HepG2 (cell line): ENCODE results near the gene PALM3. TPM values are rescaled to one million over a fixed set of nuclear protein-coding genes. Genes with fewer than 3 reads are reported as not detected.

Experiments
- ARID4A ChIP-seq: sonication (generic); formaldehyde crosslinking; IDR thresholded peaks from 2 replicates; pipeline ENCODE4 v1.5.0; 2020; ENCODE audit warnings: mild to moderate bottlenecking, missing genetic modification reagents, borderline replicate concordance
- ARID5B ChIP-seq: IDR thresholded peaks from 2 replicates; pipeline ENCODE4 v1.4.0; 2020; ENCODE audit warnings: mild to moderate bottlenecking, missing genetic modification reagents
- ATF1 ChIP-seq: IDR thresholded peaks from 2 replicates; pipeline ENCODE4 v1.6.1; 2016; ENCODE audit warnings: mild to moderate bottlenecking, control low read depth
- GABPB1 ChIP-seq: IDR thresholded peaks from 2 replicates; pipeline ENCODE4 v1.6.1; 2016; ENCODE audit warnings: mild to moderate bottlenecking, missing genetic modification reagents, moderate library complexity, missing compliant biosample characterization
- HDAC6 ChIP-seq: fragments of 200-600 bp; sonication (generic); IDR thresholded peaks from 2 replicates; pipeline ENCODE4 v1.7.0; 2017; ENCODE audit warnings: mild to moderate bottlenecking, antibody characterized with exemption, low read length, low read depth
- MLLT10 ChIP-seq: sonication (generic); formaldehyde crosslinking; IDR thresholded peaks from 2 replicates; pipeline ENCODE4 v1.4.0; 2020; ENCODE audit warnings: missing genetic modification reagents
- NFYB ChIP-seq: sonication (generic); formaldehyde crosslinking; IDR thresholded peaks from 2 replicates; pipeline ENCODE4 v1.4.0; 2020; ENCODE audit warnings: missing genetic modification reagents
- RFXANK ChIP-seq: IDR thresholded peaks from 2 replicates; pipeline ENCODE4 v1.6.1; 2016
- SIN3A ChIP-seq: IDR thresholded peaks from 2 replicates; pipeline ENCODE4 v1.6.1; 2011; ENCODE audit warnings: low read depth, mild to moderate bottlenecking, control low read depth, low read length, borderline replicate concordance
- SIX4 ChIP-seq: sonication (generic); formaldehyde crosslinking; IDR thresholded peaks from 2 replicates; pipeline ENCODE4 v1.4.0; 2020; ENCODE audit warnings: missing genetic modification reagents
- TFDP1 ChIP-seq: IDR thresholded peaks from 2 replicates; pipeline ENCODE4 v1.6.1; 2016; ENCODE audit warnings: missing compliant biosample characterization, missing genetic modification reagents, borderline replicate concordance
- YEATS4 ChIP-seq: sonication (generic); formaldehyde crosslinking; IDR thresholded peaks from 2 replicates; pipeline ENCODE4 v1.4.0; 2020; ENCODE audit warnings: missing genetic modification reagents, borderline replicate concordance
- ZNF232 ChIP-seq: sonication (generic); formaldehyde crosslinking; IDR thresholded peaks from 2 replicates; pipeline ENCODE4 v1.4.0; 2020; ENCODE audit warnings: missing genetic modification reagents, borderline replicate concordance
- ZNF512 ChIP-seq: sonication (generic); formaldehyde crosslinking; IDR thresholded peaks from 2 replicates; pipeline ENCODE4 v1.4.0; 2020; ENCODE audit warnings: mild to moderate bottlenecking, missing genetic modification reagents
- ZNF556 ChIP-seq: sonication (generic); formaldehyde crosslinking; IDR thresholded peaks from 2 replicates; pipeline ENCODE4 v1.4.0; 2020; ENCODE audit warnings: mild to moderate bottlenecking, missing genetic modification reagents, borderline replicate concordance
- ZNF703 ChIP-seq: sonication (generic); formaldehyde crosslinking; IDR thresholded peaks from 2 replicates; pipeline ENCODE4 v1.5.1; 2020; ENCODE audit warnings: missing genetic modification reagents, mild to moderate bottlenecking, moderate library complexity, borderline replicate concordance
- ZNF777 ChIP-seq: sonication (generic); formaldehyde crosslinking; IDR thresholded peaks from 2 replicates; pipeline ENCODE4 v1.4.0; 2020; ENCODE audit warnings: missing genetic modification reagents
- polyA plus RNA-seq, 8 experiments: library from polyadenylated mRNA; depleted of rRNA in 3 of 8; stranded (reverse) in 7 of 8; unstranded in 1 of 8; fragments of >200 nt; fragmentation: Illumina TruSeq in 4 of 8; extraction: Trizol in 4 of 8; gene quantifications; 2 replicates each; pipeline versions ENCODE4 v1.2.1 to v1.2.3, GENCODE V29; 2011 to 2016; ENCODE audit warnings: low read depth in 4 of 8, missing spikeins in 1 of 8, mixed read lengths in 1 of 8; ENCODE audit not compliant: insufficient read depth in 1 of 8
- total RNA-seq, 5 experiments: library from RNA; depleted of rRNA; stranded (reverse); fragments of >200 nt; fragmentation: Illumina TruSeq; extraction: Trizol; gene quantifications; 2 replicates each; pipeline ENCODE4 v1.2.3, GENCODE V29; 2016; ENCODE audit warnings: low read depth in 1 of 5
- TF ChIP-seq, protein P1 (sequence below): sonication (generic); formaldehyde crosslinking; IDR thresholded peaks from 2 replicates; pipeline ENCODE4 v1.5.0; 2020; ENCODE audit warnings: missing genetic modification reagents

PALM3 gene
- total and polyA plus RNA-seq, 2 of the 13 experiments (the other 11 are each of a cell fraction or from before 2014, with no cell fraction given) = 0.79 to 2.4 TPM

GRCh38 chr19:14091813-14092462, 30.1 kb upstream of the PALM3 start (continued):
- TF ChIP-seq ARID4A (CRISPR knock-in tag) (no peak), ARID5B (CRISPR knock-in tag) (no peak), NFYB (CRISPR knock-in tag) (no peak), YEATS4 (CRISPR knock-in tag) (0 out of 2 replicates have a peak, but pooled peaks have one; percentile 9), ZNF556 (no peak), RFXANK (no peak), HDAC6 (no peak), SIX4 (CRISPR knock-in tag) (no peak), ATF1 (CRISPR knock-in tag) (no peak), ZNF232 (no peak), SIN3A (no peak), MLLT10 (CRISPR knock-in tag) (no peak), ZNF512 (no peak), ZNF703 (CRISPR knock-in tag) (no peak), GABPB1 (CRISPR knock-in tag) (no peak; the same call in 1 of the 2 replicates), TFDP1 (CRISPR knock-in tag) (no peak), ZNF777 (CRISPR knock-in tag) (no peak)
- TF ChIP-seq, protein P1, sequence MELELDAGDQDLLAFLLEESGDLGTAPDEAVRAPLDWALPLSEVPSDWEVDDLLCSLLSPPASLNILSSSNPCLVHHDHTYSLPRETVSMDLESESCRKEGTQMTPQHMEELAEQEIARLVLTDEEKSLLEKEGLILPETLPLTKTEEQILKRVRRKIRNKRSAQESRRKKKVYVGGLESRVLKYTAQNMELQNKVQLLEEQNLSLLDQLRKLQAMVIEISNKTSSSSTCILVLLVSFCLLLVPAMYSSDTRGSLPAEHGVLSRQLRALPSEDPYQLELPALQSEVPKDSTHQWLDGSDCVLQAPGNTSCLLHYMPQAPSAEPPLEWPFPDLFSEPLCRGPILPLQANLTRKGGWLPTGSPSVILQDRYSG (CRISPR knock-in tag) = no peak
